Bone marrow (tissue), 2 donors: ENCODE results near the gene PLCB2.

Experiments
- DNase-seq, 2 donors: peaks; one replicate each; lab custom pipeline; 2025; lab: John Stamatoyannopoulos, UW

PLCB2 gene

GRCh38 chr15:40303576-40303975, 4.2 kb downstream of the PLCB2 start:
- no peak for DNase-seq

DNA sequence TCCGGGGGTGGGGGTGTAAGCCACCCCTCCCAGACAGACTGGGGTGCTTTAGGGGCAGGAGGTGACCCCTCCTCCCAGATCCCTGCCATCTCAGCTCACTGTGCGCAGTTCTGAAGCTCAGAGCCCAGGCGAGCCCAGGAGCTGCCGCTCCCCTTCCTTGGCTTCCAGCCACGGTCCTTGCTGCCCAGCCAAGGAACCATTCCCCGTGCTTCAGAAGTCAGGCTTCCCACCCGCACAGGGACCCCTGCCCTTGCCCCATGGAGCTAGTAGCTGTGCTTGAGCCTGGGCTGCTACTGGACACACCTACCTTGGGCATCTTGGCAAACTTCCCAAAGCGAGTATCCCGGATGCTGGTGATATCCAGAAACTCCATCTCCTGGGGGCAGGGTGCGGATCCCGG, 4.8 kb downstream of the PLCB2 start:
- no peak for DNase-seq

DNA sequence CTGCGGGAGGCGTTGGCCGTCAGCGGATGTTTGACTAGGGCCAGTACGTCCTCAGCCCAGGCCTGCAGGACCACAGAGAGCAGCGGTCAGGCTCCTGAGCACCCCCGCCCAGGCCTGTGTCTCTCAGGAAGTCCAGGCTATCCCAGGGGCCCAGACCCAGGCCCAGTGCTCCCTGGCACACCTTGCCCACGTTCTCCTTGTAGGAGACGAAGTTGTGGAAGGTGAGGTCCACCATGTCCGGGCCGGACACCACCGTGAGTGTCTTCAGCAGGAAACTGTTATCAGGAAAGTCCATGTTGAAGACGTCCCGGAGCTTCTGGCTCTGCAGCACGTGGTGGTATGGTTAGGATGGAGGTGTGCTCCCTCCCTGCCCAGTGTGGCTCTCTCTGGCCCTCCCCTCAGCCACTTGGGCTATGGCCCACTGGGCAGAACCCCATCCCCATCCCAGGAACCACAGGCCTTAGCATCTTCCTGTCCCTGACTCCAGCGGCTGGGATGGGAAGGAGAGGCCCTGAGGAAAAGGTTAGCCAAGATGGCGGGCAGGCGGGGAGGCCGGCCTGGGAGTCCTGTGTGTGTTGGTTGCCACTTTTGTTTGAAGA, 5.3 kb downstream of the PLCB2 start:
- DNase-seq, result no peak

GRCh38 chr15:40301467-40302179, 6.1 kb downstream of the PLCB2 start:
- DNase-seq, result no peak

DNA sequence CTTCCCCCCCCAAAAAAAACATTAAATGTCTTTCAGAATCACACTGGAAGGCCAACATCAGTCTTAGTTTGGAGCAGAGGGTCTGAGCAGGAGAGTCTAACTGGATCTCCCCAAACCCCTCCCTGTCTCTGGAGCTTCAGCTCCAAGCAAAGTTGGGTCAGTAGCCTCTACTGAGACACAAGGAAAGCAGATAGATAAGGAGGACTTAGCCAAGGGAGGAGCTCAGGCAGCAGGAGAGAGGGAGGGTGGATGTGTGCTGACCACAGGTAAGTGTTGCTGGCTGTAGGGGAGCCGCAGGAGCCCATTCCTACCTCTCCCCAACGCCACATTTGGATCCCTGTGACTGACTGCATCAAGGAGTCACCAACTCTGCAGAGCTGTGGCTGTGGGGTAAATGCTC, 7.0 kb downstream of the PLCB2 start:
- no peak for DNase-seq

DNA sequence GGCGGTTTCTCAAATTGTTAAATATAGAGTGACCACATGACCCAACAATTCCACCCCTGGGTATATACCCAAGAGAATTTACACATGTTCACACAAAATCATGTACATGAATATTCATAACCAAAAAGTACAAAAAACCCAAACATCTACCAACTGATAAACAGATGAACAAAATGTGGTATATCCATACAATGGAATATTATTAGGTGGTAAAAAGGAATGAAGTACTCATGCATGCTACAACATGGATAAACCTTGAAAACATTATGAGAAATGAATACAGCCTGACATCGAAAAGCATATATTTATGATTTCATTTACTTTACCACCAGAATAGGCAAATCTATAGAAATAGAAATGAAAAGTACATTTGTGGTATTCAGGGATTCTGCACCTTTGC, 7.4 kb downstream of the PLCB2 start:
- DNase-seq, result no peak

DNA sequence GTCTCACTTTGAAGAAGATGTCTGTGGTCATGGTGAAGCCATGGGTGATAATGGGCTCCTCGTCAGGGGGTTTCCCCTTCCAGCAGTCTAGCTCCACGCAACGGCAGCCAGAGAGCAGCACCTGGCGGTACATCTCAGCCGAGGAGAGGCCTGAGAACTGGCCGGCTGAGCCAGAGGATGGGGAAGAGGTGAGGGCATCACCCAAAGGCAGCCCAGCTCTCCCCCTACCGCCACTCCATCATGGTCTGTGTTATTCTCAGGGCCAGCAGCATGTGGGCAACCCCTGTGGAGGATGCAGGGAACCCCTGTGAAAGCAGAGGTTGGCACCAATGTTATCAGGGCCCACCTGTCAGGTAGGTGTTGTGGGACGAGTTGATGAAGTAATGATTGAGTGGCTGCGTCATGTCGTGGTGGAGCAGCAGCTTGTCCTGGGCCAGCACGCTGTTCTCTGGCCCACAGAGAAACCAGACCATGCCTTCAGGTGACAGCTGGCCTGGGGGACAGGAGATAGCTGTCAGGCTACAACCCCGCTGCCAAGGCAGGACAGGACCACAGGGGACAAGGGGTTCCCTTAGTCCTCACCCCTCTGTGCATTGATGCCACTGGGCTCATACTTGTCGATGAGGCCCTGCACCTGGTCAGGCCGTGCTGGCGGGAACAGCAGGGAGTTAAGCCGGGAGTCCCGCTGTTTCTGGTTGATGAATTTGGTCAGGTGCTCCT, 9.4 kb downstream of the PLCB2 start:
- no peak for DNase-seq

DNA sequence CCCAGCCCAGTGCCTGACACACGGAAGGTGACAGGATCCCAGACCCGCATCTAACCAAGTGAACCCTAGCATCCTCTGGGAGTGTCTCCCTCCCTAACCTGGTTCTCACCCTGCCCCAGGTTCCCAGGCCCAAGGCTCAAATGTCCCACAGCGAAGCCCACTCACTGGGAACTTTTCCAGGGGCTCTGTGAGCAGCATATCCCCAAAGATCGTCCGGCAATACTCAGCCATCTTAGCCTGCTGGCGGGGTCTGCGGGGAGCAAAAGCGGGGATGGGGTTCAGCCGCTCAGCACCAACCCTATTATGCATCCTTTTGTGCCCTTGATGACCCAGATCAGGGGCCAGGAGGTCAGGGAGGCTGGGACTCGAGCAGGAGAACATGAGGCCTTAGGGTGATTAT, 10.4 kb downstream of the PLCB2 start:
- no peak for DNase-seq

DNA sequence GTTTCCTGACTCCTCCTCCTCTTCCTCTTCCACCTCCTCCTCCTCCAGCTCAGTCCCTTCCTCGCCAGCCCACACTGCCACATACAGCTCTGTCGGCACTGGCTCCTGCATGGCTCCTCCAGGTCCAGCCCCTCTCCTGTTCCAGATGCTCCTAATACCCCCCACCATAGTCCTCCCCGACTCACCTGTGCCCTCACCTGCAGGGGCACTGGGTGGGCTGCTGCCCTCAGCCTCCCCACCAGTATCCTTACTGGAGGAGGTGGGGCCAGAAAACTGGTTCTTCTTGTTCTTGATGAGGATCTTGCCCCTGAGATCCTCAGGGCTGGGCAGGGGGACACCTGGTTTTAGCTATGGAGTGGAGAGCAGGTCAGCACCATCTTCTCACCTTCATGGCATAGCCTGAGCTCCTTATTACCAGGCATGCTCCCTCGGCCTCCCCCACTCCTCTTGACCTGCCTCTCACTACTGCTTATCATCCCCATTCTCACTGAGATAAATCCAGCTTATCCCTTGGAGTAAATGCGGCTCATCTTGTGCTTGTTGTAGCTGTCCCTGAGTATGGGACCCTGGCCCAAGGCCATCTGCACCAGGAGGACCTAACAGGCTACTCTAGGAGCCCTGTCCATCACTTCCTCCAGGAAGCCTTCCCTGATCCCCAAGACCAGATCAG, 11.0 kb downstream of the PLCB2 start:
- no peak for DNase-seq

- DNase-seq, result no peak
Measured at GRCh38 chr15:40295877-40296560, 11.7 kb downstream of the PLCB2 start.

DNA sequence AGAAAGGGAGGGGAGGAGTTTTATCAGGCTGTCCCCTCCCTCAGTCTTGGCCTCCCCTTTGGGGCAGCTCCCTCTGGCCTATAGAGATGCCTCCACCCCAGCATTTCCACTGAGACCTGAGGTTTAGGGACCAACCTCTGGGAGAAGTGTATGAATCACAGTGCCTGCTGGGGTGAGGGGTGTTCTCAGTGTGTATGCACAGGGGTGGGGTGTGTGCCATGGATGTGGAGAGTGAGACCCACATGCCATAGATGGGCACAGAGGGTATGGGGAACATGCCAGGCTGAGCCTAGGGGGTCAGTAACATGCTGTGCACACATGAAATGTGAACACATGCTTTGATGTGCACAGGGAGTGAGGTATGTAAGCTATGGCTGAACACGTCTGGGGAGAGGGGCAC, 12.4 kb downstream of the PLCB2 start:
- no peak for DNase-seq

GRCh38 chr15:40293905-40294895, 13.5 kb downstream of the PLCB2 start:
- DNase-seq, result no peak

DNA sequence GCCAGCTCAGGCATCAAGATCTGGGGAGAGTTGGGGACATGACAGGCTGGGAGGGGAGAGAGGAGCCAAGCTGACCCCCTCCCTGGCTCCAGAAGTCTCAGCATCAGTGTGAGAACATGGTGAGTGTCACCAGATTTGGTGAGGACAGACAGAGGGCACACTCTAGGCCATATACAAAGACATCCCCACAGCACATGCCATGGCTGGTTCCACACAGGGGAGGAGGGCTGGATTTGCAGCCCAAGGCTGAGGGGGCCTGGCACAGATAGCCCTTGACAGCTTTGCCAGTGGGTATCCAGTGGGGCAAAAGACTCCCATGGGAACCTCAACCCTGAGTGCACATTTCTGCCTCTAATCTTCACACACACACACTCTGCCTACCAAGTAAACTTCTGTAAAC, 14.7 kb downstream of the PLCB2 start:
- no peak for DNase-seq

GRCh38 chr15:40292246-40292645, 15.5 kb downstream of the PLCB2 start:
- no peak for DNase-seq

DNA sequence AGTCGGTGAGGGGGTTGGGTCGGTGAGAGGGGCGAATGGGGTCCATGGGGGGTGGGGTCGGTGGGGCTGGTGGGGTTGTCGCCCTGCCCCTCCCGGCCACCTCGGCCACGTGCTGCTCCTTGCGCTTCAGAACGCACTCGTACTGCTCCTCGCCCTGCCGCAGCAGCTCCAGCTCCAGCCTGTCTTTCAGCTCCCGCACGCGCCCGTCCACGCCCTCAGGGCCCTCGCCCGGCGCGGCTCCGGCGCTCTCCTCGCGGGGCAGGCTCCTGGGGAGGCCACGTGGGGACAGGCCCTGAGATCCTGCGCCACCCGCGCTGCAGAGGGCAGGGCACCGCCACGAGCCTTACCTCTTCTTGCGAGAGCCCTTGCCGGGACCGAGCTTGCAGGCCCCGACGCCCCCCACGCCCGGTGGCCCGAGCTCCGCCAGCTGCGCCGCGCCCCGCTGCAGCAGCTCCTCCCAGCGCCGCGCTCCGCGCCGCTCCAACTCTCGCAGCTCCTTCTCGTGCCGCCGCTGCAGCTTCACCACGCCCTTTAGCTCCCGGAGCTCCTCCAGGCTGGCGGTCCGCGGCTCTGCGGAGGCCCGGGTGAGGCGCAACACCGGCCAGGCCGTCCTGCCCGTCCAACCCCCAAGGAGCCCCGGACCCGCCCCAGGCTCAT, 16.7 kb downstream of the PLCB2 start:
- DNase-seq, result no peak

- no peak for DNase-seq
Measured at GRCh38 chr15:40290545-40290917, 17.2 kb downstream of the PLCB2 start.

- no peak for DNase-seq
Measured at GRCh38 chr15:40289140-40289775, 18.5 kb downstream of the PLCB2 start.

- DNase-seq, result no peak
Measured at GRCh38 chr15:40287968-40288367, 19.8 kb downstream of the PLCB2 start.

- no peak for DNase-seq
Measured at GRCh38 chr15:40287505-40287904, 20.2 kb downstream of the PLCB2 start.

DNA sequence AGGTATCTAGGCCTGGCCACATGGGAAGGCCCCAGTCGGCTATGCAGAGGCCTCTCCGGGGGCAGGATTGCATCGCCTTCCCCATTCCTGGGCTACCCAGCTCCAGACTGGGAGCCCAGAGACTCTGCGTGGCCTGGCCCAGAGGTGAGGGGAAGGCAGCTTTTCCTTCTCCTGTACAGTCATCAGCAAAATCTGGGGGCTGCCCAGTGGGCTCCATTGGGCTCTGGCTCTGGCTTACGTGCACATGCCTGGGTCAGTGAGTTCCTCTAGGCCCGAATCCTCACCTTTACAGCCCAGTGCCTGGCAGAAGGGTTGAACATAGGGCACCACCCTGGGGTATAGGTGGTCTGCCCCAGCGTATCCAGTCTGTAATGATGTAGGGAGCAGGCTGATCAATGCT, 20.9 kb downstream of the PLCB2 start:
- no peak for DNase-seq
